Heart right ventricle (tissue), 16 donors: ENCODE data around the gene RABL6. TPM values are rescaled to one million over a fixed set of nuclear protein-coding genes. Genes with fewer than 3 reads are reported as not detected.
A peak's percentile ranks its signal among the peaks of the same experiment; 100 is the strongest.

ENCODE experiments used
- ATAC-seq, 8 donors: fragments of 200-7000 bp; cut with Tn5 transposase; one replicate each; pipeline ENCODE4 v1.9.1; 2020; ENCODE audit warnings: mild to moderate bottlenecking in 8 of 8, moderate library complexity in 8 of 8, moderate number of reproducible peaks in 1 of 8
- DNase-seq, 2 donors: peaks; one replicate each; pipeline ENCODE4 v3.0.0-alpha.2; 2020
- H3K27ac ChIP-seq, 10 donors: fragments of 200-600 bp; sonication (generic) in 2 of 10; one replicate each; pipeline versions ENCODE4 v1.5.0 to v1.8.0; 2020 to 2022; ENCODE audit warnings: mild to moderate bottlenecking in 3 of 10
- H3K27me3 ChIP-seq, 7 donors: fragments of 200-600 bp; one replicate each; pipeline ENCODE4 v1.8.0; 2021 to 2022; ENCODE audit warnings: mild to moderate bottlenecking in 2 of 7
- H3K36me3 ChIP-seq, 9 donors: fragments of 200-600 bp; sonication (generic) in 1 of 9; one replicate each; pipeline versions ENCODE4 v1.5.0 to v1.8.0; 2020 to 2022; ENCODE audit warnings: mild to moderate bottlenecking in 2 of 9
- H3K4me1 ChIP-seq, 9 donors: fragments of 200-600 bp; sonication (generic) in 1 of 9; one replicate each; pipeline versions ENCODE4 v1.5.0 to v1.8.0; 2020 to 2022; ENCODE audit warnings: mild to moderate bottlenecking in 4 of 9
- H3K4me3 ChIP-seq, 10 donors: fragments of 200-600 bp; sonication (generic) in 2 of 10; one replicate each; pipeline versions ENCODE4 v1.5.0 to v1.8.0; 2020 to 2022; ENCODE audit warnings: mild to moderate bottlenecking in 7 of 10, moderate library complexity in 2 of 10
- H3K9me3 ChIP-seq, 11 donors: fragments of 200-600 bp in 10 of 11; sonication (generic) in 2 of 11; one replicate each; pipeline versions ENCODE4 v1.5.0 to v1.8.0; 2013 to 2022; ENCODE audit warnings: mild to moderate bottlenecking in 2 of 11, control low read depth in 1 of 11, moderate library complexity in 1 of 11
- WGBS, 2 donors: extraction: QIAGEN DNeasy Blood & Tissue Kit; methylation state at CpG; one replicate each; pipeline ENCODE4 v1.1.7; 2013; ENCODE audit warnings: inconsistent platforms in 1 of 2; 5-methylcytosine and 5-hydroxymethylcytosine counted together
- intact Hi-C, 10 donors: fragments of 100-400 bp; cut with DNase I; formaldehyde crosslinking; loops; one replicate each; pipeline versions ENCODE4 v1.11.1 to v1.14.2; 2022
- long read RNA-seq, 3 donors: library from polyadenylated mRNA; unstranded; transcript quantifications; one replicate each; pipeline ENCODE4 v2.0.0, GENCODE V29; 2020 to 2021
- polyA plus RNA-seq, 2 donors: library from polyadenylated mRNA; stranded (reverse); fragments of 200-250 nt; gene quantifications; one replicate each; pipeline ENCODE4 v1.2.3, GENCODE V29; 2013
- total RNA-seq, 10 donors: library from RNA; stranded (reverse); fragmentation: NEBNext Ultra II Directional in 3 of 10; extraction: Animal tissue kit (Norgen Biotek cat#: 25700) in 3 of 10; gene quantifications; one replicate each; pipeline versions ENCODE4 v1.2.1 to v1.2.4, GENCODE V29; 2021 to 2023
- TF ChIP-seq, protein P1 (sequence below), 9 donors: fragments of 200-600 bp; sonication (generic) in 2 of 9; IDR thresholded peaks; one replicate each; pipeline versions ENCODE4 v1.5.0 to v1.8.0; 2021 to 2022; ENCODE audit warnings: antibody characterized with exemption in 9 of 9, mild to moderate bottlenecking in 5 of 9, moderate library complexity in 1 of 9
- donor health status: Arrhythmogenic right ventricular cardiomyopathy.
- donor health status: ischemic (EF 13 %, LVEDD 7.1; RV severe dilation, severe dysfunction).
- donor health status: healthy with polysubstance abuse.
- donor health status: DM: no; HTN: yes; CAD: no.
- donor health status: DM: no; HTN: no; CAD: no.
- donor health status: ischemic (EF 25% LVEDD 6.9; RV normal size, moderate dysfunction).
- donor health status: ischemic (EF 25% LVEDD 5.7; RV mildly dilated, moderate dysfunction).
- donor health status: healthy.
- donor health status: DM: yes; HTN: yes; CAD: no.
- donor health status: Ischemic cardiomyopathy.
- donor health status: ischemic (EF 35%, LVEDD 5.7; RV mildly dilated, moderate dysfunction).
- donor health status: nonischemic (EF 11% LVEDD 7.7; RV severe dilation, severe dysfunction).
- donor health status: DM: yes; HTN: yes; CAD: no.
- donor health status: PGD.
- donor health status: ischemic (EF 29% LVEDD 5.4; RV normal size, mild dysfunction).
- donor health status: nonischemic (EF 23%, LVEDD 6.1; RV moderate dilation, normal function).

Gene RABL6, protein sequence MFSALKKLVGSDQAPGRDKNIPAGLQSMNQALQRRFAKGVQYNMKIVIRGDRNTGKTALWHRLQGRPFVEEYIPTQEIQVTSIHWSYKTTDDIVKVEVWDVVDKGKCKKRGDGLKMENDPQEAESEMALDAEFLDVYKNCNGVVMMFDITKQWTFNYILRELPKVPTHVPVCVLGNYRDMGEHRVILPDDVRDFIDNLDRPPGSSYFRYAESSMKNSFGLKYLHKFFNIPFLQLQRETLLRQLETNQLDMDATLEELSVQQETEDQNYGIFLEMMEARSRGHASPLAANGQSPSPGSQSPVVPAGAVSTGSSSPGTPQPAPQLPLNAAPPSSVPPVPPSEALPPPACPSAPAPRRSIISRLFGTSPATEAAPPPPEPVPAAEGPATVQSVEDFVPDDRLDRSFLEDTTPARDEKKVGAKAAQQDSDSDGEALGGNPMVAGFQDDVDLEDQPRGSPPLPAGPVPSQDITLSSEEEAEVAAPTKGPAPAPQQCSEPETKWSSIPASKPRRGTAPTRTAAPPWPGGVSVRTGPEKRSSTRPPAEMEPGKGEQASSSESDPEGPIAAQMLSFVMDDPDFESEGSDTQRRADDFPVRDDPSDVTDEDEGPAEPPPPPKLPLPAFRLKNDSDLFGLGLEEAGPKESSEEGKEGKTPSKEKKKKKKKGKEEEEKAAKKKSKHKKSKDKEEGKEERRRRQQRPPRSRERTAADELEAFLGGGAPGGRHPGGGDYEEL
- 10 to 100 TPM; 61.6 to 91.2 (median 66.6) TPM for total RNA-seq
- polyA plus RNA-seq = 10 to 100 TPM; 60.5 to 97.4 TPM
- long read RNA-seq, donor 1, transcript RABL6-201 (15 exons, 3,091 nt) = major isoform, 32 of 128 reads
- long read RNA-seq, donor 1, partial matches to known transcripts = 80 of 128 reads
- long read RNA-seq, donor 1, other reads (novel, unspliced or antisense) = 13 of 128 reads
- long read RNA-seq, donor 2, transcript RABL6-201 (15 exons, 3,091 nt) = major isoform, 17 of 102 reads
- long read RNA-seq, donor 2, partial matches to known transcripts = 75 of 102 reads
- long read RNA-seq, donor 2, other reads (novel, unspliced or antisense) = 8 of 102 reads
- long read RNA-seq, donor 3, partial matches to known transcripts = 0 of 5 reads
- long read RNA-seq, donor 3, other reads (novel, unspliced or antisense) = 1 of 5 reads

DNA sequence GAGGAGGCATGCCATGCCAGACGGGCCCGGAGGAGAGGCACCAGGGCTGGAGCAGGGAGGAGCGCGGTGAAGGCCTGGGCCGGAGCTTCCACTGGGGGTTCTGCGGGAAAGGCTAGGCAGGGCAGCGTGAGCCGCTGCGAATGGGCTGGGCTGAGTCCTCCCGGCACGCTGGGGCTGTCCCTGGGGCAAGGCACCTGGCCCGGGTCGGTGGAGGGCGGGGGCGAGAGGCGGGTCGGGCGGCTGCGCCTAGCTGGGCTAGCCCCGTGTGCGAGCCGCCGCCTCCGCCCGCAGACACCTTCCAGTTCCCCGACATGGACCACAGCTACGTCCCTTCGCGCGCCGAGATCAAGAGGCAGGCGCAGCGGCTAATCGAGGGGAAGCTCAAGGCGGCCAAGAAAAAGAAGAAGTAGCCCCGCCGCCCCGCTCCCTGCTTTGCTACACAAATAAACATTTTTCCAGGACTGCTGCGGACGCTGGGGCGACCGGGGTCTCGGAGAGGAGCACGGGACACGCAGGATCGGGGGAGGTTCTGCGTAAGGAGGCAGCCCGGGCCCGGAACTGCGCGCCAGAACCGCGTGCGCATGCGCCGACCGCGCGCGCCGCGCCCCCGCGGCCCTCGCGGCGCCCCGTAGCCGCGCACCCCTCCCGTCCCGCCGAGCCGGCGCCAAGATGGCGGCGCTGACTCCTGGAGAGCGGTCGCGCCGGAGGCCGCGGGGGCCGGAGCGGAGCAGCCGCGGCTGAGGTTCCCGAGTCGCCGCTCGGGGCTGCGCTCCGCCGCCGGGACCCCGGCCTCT, at the start of gene RABL6:
RABL6 (plus strand) TSS at position 668 of the 794 bp plus-strand sequence. CDS start 249 bp downstream, outside the sequence.
- TF ChIP-seq, protein P1, sequence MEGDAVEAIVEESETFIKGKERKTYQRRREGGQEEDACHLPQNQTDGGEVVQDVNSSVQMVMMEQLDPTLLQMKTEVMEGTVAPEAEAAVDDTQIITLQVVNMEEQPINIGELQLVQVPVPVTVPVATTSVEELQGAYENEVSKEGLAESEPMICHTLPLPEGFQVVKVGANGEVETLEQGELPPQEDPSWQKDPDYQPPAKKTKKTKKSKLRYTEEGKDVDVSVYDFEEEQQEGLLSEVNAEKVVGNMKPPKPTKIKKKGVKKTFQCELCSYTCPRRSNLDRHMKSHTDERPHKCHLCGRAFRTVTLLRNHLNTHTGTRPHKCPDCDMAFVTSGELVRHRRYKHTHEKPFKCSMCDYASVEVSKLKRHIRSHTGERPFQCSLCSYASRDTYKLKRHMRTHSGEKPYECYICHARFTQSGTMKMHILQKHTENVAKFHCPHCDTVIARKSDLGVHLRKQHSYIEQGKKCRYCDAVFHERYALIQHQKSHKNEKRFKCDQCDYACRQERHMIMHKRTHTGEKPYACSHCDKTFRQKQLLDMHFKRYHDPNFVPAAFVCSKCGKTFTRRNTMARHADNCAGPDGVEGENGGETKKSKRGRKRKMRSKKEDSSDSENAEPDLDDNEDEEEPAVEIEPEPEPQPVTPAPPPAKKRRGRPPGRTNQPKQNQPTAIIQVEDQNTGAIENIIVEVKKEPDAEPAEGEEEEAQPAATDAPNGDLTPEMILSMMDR (IDR thresholded peaks at IDR 0.05) = no peak

DNA sequence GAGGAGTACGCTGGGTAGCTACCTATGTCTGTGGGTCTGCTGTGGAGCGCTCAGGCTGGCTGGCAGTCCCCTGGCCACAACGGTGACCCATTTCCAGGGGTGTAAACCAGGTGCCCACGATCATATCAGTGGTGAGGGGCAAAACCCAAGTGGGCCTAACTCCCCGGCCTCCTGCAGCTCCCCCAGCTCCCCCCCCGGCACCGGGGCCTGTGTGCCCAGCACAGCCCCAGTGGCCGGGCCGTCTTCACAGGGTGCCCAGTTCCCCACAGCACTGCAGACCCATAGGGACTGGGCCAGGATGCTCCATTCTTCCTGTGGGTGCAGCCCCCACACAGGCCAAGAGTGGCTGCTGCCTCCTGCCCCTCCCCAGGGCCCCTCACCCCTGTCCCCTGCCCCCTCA, 48.7 kb upstream of the RABL6 start:
- Histone ChIP-seq H3K27me3 (peaks cover 0 to 21% (median 4%) of the 10 kb centered on the region in 7 donors), H3K9me3 (peaks cover 0 to 4% (median 0%) of the 10 kb centered on the region in 11 donors), H3K4me3 (no peak overlapping the region), H3K27ac (no peak overlapping the region), H3K36me3 (no peaks in the 10 kb centered on the region), H3K4me1 (peaks cover 0 to 15% (median 0%) of the 10 kb centered on the region in 9 donors)
- DNase-seq = no peak
- intact Hi-C loops = no loop called here
- TF ChIP-seq, protein P1 (IDR thresholded peaks at IDR 0.05) = no peak
- no peak for ATAC-seq
- WGBS, 2 donors = 82 to 84% methylated on average over 9 of the region's 9 CpGs

More for the DNA sequence above, at the start of gene RABL6:
- H3K4me1 ChIP-seq = peaks cover 0 to 43% (median 35%) of the 10 kb centered on the region in 9 donors
- WGBS, 2 donors = 1% methylated on average over 68 to 96 of the region's 96 CpGs
- ATAC-seq (peak; percentile 84 to 95 (median 89)), DNase-seq (peak; percentile 74 to 85)
- H3K9me3 ChIP-seq = no peaks in the 10 kb centered on the region
- H3K4me3 ChIP-seq = peak within 1 kb of the TSS; percentile 79 to 100 (median 96)
- H3K27me3 ChIP-seq = peaks cover 0 to 1% (median under 1%) of the 10 kb centered on the region in 7 donors
- intact Hi-C loops = loop anchor here in 2 of 10 donors (5.0 kb wide), 1 partner anchor 35 kb away; the partner anchor contains the start of gene AJM1 (in 2 of the 2)
- peak within 1 kb of the TSS; percentile 42 to 95 (median 92) for H3K27ac ChIP-seq
- H3K36me3 ChIP-seq = peaks cover 0 to 29% (median under 1%) of the 10 kb centered on the region in 9 donors

DNA sequence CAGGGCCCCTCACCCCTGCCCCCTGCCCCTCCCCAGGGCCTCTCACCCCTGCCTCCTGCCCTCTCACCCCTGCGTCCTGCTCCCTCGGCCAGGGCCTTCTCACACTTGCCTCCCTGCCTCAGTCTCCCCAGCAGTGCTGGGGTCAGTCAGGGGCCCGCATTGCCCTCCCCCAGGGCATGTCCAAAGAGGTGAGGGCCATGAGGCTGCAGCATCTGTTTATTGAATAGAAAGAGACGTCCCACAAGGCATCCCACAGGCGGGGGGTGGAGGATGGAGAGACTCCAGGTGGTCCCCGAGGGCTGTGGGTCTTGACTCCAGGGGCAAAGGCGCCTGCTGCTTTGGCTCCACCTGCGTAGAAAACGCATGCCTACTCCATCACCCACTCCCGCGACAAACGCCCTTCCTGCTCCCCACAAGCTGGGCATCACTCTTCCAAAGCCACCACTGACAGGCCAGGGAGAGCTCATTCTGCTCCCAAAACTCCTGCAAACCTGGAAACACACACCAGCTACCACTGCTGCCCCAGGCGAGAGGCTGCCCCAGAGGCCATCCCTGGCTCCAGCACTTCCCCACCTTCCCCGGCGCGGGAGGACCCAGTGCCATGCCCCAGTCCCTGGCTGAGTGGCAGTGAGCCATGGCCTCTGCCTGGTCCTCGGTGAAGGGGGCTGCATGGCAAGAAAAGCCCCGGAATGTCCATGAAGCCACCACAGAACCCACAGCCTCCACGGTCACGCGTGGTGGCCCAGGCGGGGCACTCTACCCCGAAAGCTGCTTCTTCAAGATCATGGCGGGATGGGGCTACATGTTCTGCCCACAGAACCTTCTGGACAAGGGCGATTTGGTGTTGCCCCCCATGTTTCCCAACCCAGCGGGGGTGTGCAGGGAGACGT, 48.1 kb upstream of the RABL6 start:
- H3K4me1 ChIP-seq = peaks cover 0 to 16% (median 0%) of the 10 kb centered on the region in 9 donors
- 88 to 89% methylated on average over 27 of the region's 27 CpGs for WGBS, 2 donors
- ATAC-seq = no peak

More for the DNA sequence above, 48.1 kb upstream of the RABL6 start:
- intact Hi-C loops = no loop called here
- Histone ChIP-seq H3K9me3 (peaks cover 0 to 4% (median 0%) of the 10 kb centered on the region in 11 donors), H3K36me3 (no peaks in the 10 kb centered on the region), H3K4me3 (no peak overlapping the region), H3K27me3 (peaks cover 0 to 24% (median 4%) of the 10 kb centered on the region in 7 donors), H3K27ac (no peak overlapping the region)
- DNase-seq = no peak
- TF ChIP-seq, protein P1 (IDR thresholded peaks at IDR 0.05) = no peak
